HepG2 (cell line): ENCODE data around the gene HEY2. TPM values are rescaled to one million over a fixed set of nuclear protein-coding genes. Genes with fewer than 3 reads are reported as not detected.

Experiments used
- ATF4 ChIP-seq, 2 experiments: fragments of 450-650 bp in 1 of 2; sonication (generic) in 1 of 2; formaldehyde crosslinking; IDR thresholded peaks; 2 replicates each; pipeline versions ENCODE4 v1.5.0 to v1.8.0; 2020 to 2022; ENCODE audit warnings: mild to moderate bottlenecking in 1 of 2, missing genetic modification reagents in 1 of 2
- ESRRA ChIP-seq: sonication (generic); formaldehyde crosslinking; IDR thresholded peaks from 2 replicates; pipeline ENCODE4 v1.5.1; 2020; ENCODE audit warnings: mild to moderate bottlenecking, low read depth, missing genetic modification reagents
- GATAD2A ChIP-seq: IDR thresholded peaks from 2 replicates; pipeline ENCODE4 v1.6.1; 2016
- HDAC6 ChIP-seq: fragments of 200-600 bp; sonication (generic); IDR thresholded peaks from 2 replicates; pipeline ENCODE4 v1.7.0; 2017; ENCODE audit warnings: mild to moderate bottlenecking, antibody characterized with exemption, low read length, low read depth
- IRF9 ChIP-seq: sonication (generic); formaldehyde crosslinking; IDR thresholded peaks from 2 replicates; pipeline ENCODE4 v1.8.0; 2022; ENCODE audit warnings: missing genetic modification reagents, mild to moderate bottlenecking, borderline replicate concordance
- ISX ChIP-seq: sonication (generic); formaldehyde crosslinking; conservative IDR thresholded peaks from 2 replicates; pipeline ENCODE4 v1.5.0; 2020; ENCODE audit warnings: missing genetic modification reagents
- NCOR1 ChIP-seq: fragments of 200-600 bp; sonication (generic); IDR thresholded peaks from 2 replicates; pipeline ENCODE4 v1.7.0; 2017; ENCODE audit warnings: antibody characterized with exemption, low read length, borderline replicate concordance
- PHF20 ChIP-seq: sonication (generic); formaldehyde crosslinking; IDR thresholded peaks from 2 replicates; pipeline ENCODE4 v1.5.0; 2020; ENCODE audit warnings: mild to moderate bottlenecking, missing genetic modification reagents
- RELA ChIP-seq: sonication (generic); formaldehyde crosslinking; IDR thresholded peaks from 2 replicates; pipeline ENCODE4 v1.4.0; 2020; ENCODE audit warnings: missing genetic modification reagents
- SNAPC5 ChIP-seq: sonication (generic); formaldehyde crosslinking; IDR thresholded peaks from 2 replicates; pipeline ENCODE4 v1.8.1; 2023; ENCODE audit warnings: mild to moderate bottlenecking, missing genetic modification reagents, borderline replicate concordance
- SP1 ChIP-seq, 2 experiments: fragments of 450-650 bp in 1 of 2; sonication (generic) in 1 of 2; formaldehyde crosslinking in 1 of 2; IDR thresholded peaks; 2 replicates each; pipeline versions ENCODE4 v1.4.0 to v1.6.1; 2016 to 2020; ENCODE audit warnings: missing genetic modification reagents in 1 of 2
- ZNF572 ChIP-seq: sonication (generic); formaldehyde crosslinking; IDR thresholded peaks from 2 replicates; pipeline ENCODE4 v1.5.1; 2020; ENCODE audit warnings: mild to moderate bottlenecking, missing genetic modification reagents
- ZNF619 ChIP-seq: sonication (generic); formaldehyde crosslinking; IDR thresholded peaks from 2 replicates; pipeline ENCODE4 v1.4.0; 2020; ENCODE audit warnings: mild to moderate bottlenecking, missing genetic modification reagents
- ZNF678 ChIP-seq: sonication (generic); formaldehyde crosslinking; IDR thresholded peaks from 2 replicates; pipeline ENCODE4 v1.4.0; 2020; ENCODE audit warnings: mild to moderate bottlenecking, missing genetic modification reagents
- ZNF709 ChIP-seq: sonication (generic); formaldehyde crosslinking; IDR thresholded peaks from 2 replicates; pipeline ENCODE4 v1.5.0; 2020; ENCODE audit warnings: mild to moderate bottlenecking, missing genetic modification reagents
- ZNF747 ChIP-seq: sonication (generic); formaldehyde crosslinking; IDR thresholded peaks from 2 replicates; pipeline ENCODE4 v1.8.1; 2023; ENCODE audit warnings: missing genetic modification reagents, mild to moderate bottlenecking, borderline replicate concordance
- ZNF792 ChIP-seq: IDR thresholded peaks from 2 replicates; pipeline ENCODE4 v1.6.1; 2016
- polyA plus RNA-seq, 8 experiments: library from polyadenylated mRNA; depleted of rRNA in 3 of 8; stranded (reverse) in 7 of 8; unstranded in 1 of 8; fragments of >200 nt; fragmentation: Illumina TruSeq in 4 of 8; extraction: Trizol in 4 of 8; gene quantifications; 2 replicates each; pipeline versions ENCODE4 v1.2.1 to v1.2.3, GENCODE V29; 2011 to 2016; ENCODE audit warnings: low read depth in 4 of 8, missing spikeins in 1 of 8, mixed read lengths in 1 of 8; ENCODE audit not compliant: insufficient read depth in 1 of 8
- total RNA-seq, 5 experiments: library from RNA; depleted of rRNA; stranded (reverse); fragments of >200 nt; fragmentation: Illumina TruSeq; extraction: Trizol; gene quantifications; 2 replicates each; pipeline ENCODE4 v1.2.3, GENCODE V29; 2016; ENCODE audit warnings: low read depth in 1 of 5
- TF ChIP-seq, protein P1 (sequence below), 2 experiments: sonication (generic) in 1 of 2; formaldehyde crosslinking in 1 of 2; IDR thresholded peaks; 2 replicates each; pipeline versions ENCODE4 v1.4.0 to v1.6.1; 2016 to 2020; ENCODE audit warnings: borderline replicate concordance in 1 of 2, low read depth in 1 of 2, mild to moderate bottlenecking in 1 of 2, missing genetic modification reagents in 1 of 2
- TF ChIP-seq, protein P2 (sequence below): IDR thresholded peaks from 2 replicates; pipeline ENCODE4 v1.6.1; 2016; ENCODE audit warnings: low read depth, borderline replicate concordance

The HEY2 gene
- total and polyA plus RNA-seq, 2 of the 13 experiments (the other 11 are each of a cell fraction or from before 2014, with no cell fraction given): 0.04 TPM

DNA sequence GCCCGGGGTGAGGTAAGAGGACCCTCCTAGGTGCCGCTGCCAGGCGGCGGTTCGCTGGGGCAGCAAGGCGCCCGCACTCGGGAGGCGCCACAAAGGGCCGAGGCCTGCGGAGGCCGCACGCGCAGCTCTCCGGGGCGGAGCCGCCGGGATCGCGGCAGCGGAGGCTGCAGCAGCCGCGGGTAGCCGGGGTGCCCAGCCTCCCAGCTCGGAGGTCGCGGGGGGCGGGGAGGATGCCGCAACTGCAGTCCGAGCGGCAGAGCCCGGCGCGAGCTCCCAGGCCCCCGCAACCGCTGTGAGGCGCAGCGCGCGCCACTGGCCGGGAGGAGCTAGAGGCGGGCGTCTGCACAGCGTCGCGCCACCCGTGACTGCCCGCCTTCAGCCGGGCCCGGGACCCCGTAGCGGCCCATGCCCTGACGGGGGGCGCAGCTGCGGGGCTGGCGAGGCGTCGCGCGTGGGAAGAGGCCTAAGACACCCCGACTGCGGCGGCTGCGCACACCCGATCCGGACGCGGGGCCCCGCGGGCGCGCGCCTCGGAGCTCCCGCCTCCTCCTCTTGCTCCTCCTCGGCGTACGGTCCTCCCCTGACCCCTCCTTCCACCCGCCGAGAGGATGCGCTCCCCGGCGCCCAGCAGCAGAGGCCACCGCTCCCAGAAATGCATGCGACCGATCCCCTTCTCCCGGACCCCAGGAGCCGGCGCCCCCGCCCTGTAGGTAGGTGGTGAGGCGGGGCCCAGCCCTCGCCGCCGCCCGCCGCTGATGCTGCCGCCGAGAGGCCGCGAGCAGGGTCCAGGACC, 41.1 kb downstream of the HEY2 start, which contains the start of gene NCOA7 (continued):
- TF ChIP-seq, protein P1, sequence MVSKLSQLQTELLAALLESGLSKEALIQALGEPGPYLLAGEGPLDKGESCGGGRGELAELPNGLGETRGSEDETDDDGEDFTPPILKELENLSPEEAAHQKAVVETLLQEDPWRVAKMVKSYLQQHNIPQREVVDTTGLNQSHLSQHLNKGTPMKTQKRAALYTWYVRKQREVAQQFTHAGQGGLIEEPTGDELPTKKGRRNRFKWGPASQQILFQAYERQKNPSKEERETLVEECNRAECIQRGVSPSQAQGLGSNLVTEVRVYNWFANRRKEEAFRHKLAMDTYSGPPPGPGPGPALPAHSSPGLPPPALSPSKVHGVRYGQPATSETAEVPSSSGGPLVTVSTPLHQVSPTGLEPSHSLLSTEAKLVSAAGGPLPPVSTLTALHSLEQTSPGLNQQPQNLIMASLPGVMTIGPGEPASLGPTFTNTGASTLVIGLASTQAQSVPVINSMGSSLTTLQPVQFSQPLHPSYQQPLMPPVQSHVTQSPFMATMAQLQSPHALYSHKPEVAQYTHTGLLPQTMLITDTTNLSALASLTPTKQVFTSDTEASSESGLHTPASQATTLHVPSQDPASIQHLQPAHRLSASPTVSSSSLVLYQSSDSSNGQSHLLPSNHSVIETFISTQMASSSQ (IDR thresholded peaks at IDR 0.05; ENCODE audit: low read depth): no peak
- TF ChIP-seq, protein P1 (CRISPR knock-in tag; IDR thresholded peaks at IDR 0.05; ENCODE audit: borderline replicate concordance): peak; percentile 25
- TF ChIP-seq ZNF619 (CRISPR knock-in tag) (0 out of 2 replicates have a peak, but pooled peaks have one; percentile 24), SNAPC5 (CRISPR knock-in tag) (no peak; the same call in 1 of the 2 replicates), ZNF747 (CRISPR knock-in tag) (peak; percentile 62; the same call in 1 of the 2 replicates), IRF9 (CRISPR knock-in tag) (no peak), HDAC6 (no peak), ZNF572 (CRISPR knock-in tag) (no peak), RELA (CRISPR knock-in tag) (no peak), SP1 (IDR thresholded peaks at IDR 0.05) (no peak), SP1 (CRISPR knock-in tag; IDR thresholded peaks at IDR 0.05) (no peak; the same call in 1 of the 2 replicates), ZNF709 (peak; percentile 98), GATAD2A (CRISPR knock-in tag) (peak; percentile 25; the same call in 1 of the 2 replicates), ESRRA (CRISPR knock-in tag) (peak; percentile 66), ISX (CRISPR knock-in tag) (0 out of 2 replicates have a peak, but pooled peaks have one; percentile 69), NCOR1 (no peak), PHF20 (peak; percentile 67; the same call in 1 of the 2 replicates), ZNF792 (no peak), ATF4 (CRISPR knock-in tag; IDR thresholded peaks at IDR 0.05) (peak in 1 of 2 experiments; percentile 45; a peak in 1 of 4 replicates), ZNF678 (CRISPR knock-in tag) (peak; percentile 92; the same call in 1 of the 2 replicates)
- TF ChIP-seq, protein P2, sequence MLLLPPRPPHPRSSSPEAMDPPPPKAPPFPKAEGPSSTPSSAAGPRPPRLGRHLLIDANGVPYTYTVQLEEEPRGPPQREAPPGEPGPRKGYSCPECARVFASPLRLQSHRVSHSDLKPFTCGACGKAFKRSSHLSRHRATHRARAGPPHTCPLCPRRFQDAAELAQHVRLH (CRISPR knock-in tag): no peak; the same call in none of the 2 replicates
